Measurements from ENCODE around the gene TIMP2. TPM values are rescaled to one million over a fixed set of nuclear protein-coding genes. Genes with fewer than 3 reads are reported as not detected.
A peak's percentile ranks its signal among the peaks of the same experiment; 100 is the strongest.
"Not testable (repeated sequence)": the region's sequence is repeated elsewhere in the genome, so short reads cannot be mapped to it uniquely, and the experiment has no call there.

Gene TIMP2
- total RNA-seq, 1 donor from 2014 or later, result 318 TPM

- Histone ChIP-seq H3K4me1 (peaks cover 43% of the 10 kb centered on the region), H3K36me3 (no peaks in the 10 kb centered on the region), H3K9me3 (no peaks in the 10 kb centered on the region), H3K27ac (peak overlapping the region; percentile 66), H3K27me3 (no peaks in the 10 kb centered on the region), H3K4me3 (no peak overlapping the region)
- ATAC-seq, result peak; percentile 85
- intact Hi-C loops (cut with DNase I), result no loop called here
- no peak for TF ChIP-seq CTCF (IDR thresholded peaks at IDR 0.05)
- DNase-seq, result peak; percentile 87
These were observed 34.7 kb downstream of the TIMP2 start for GRCh38 chr17:78890498-78890897.

GRCh38 chr17:78890096-78890495 lies 35.1 kb downstream of the TIMP2 start:
- intact Hi-C loops (cut with DNase I); DNase-seq; ATAC-seq; H3K27me3 ChIP-seq; H3K9me3 ChIP-seq; H3K4me3 ChIP-seq; H3K36me3 ChIP-seq: not testable (repeated sequence)
- Histone ChIP-seq H3K4me1 (peaks cover 43% of the 10 kb centered on the region), H3K27ac (peak overlapping the region; percentile 66)

- peak; percentile 41 for ATAC-seq
- TF ChIP-seq CTCF (IDR thresholded peaks at IDR 0.05), result no peak
- Histone ChIP-seq H3K27ac (peak overlapping the region; percentile 66), H3K9me3 (no peaks in the 10 kb centered on the region), H3K27me3 (no peaks in the 10 kb centered on the region), H3K4me1 (peaks cover 45% of the 10 kb centered on the region), H3K4me3 (no peak overlapping the region), H3K36me3 (no peaks in the 10 kb centered on the region)
- intact Hi-C loops (cut with DNase I), result no loop called here
- DNase-seq, result no peak
These were observed 35.7 kb downstream of the TIMP2 start for GRCh38 chr17:78889531-78889930.

GRCh38 chr17:78888941-78889518 lies 36.2 kb downstream of the TIMP2 start:
- Histone ChIP-seq H3K4me3 (no peak overlapping the region), H3K9me3 (no peaks in the 10 kb centered on the region), H3K27me3 (no peaks in the 10 kb centered on the region), H3K27ac (peak overlapping the region; percentile 66), H3K4me1 (peaks cover 50% of the 10 kb centered on the region), H3K36me3 (no peaks in the 10 kb centered on the region)
- DNase-seq, result no peak
- TF ChIP-seq CTCF (IDR thresholded peaks at IDR 0.05), result no peak
- intact Hi-C loops (cut with DNase I), result no loop called here
- no peak for ATAC-seq

- TF ChIP-seq CTCF (IDR thresholded peaks at IDR 0.05), result no peak
- Histone ChIP-seq H3K4me3 (no peak overlapping the region), H3K36me3 (no peaks in the 10 kb centered on the region), H3K4me1 (peaks cover 55% of the 10 kb centered on the region), H3K27me3 (no peaks in the 10 kb centered on the region), H3K27ac (no peak overlapping the region), H3K9me3 (no peaks in the 10 kb centered on the region)
- ATAC-seq (no peak), DNase-seq (no peak)
- intact Hi-C loops (cut with DNase I), result no loop called here
These were observed 38.2 kb downstream of the TIMP2 start for GRCh38 chr17:78886954-78887353.

GRCh38 chr17:78885956-78886355 lies 39.2 kb downstream of the TIMP2 start:
- Histone ChIP-seq H3K27me3 (no peaks in the 10 kb centered on the region), H3K36me3 (no peaks in the 10 kb centered on the region), H3K4me1 (peaks cover 48% of the 10 kb centered on the region), H3K27ac (no peak overlapping the region), H3K4me3 (no peak overlapping the region), H3K9me3 (no peaks in the 10 kb centered on the region)
- TF ChIP-seq CTCF (IDR thresholded peaks at IDR 0.05), result no peak
- no peak for DNase-seq
- intact Hi-C loops (cut with DNase I), result no loop called here
- ATAC-seq, result no peak
